Skeletal muscle satellite cell (primary cell): ENCODE results near the gene MEAK7.
A peak's percentile ranks its signal among the peaks of the same experiment; 100 is the strongest.

Experiments used
- H3K27me3 ChIP-seq: 2 replicates; pipeline ENCODE4 v1.7.0; 2013; ENCODE audit warnings: low read length; ENCODE audit not compliant: control insufficient read depth, insufficient read depth
- H3K36me3 ChIP-seq: 2 replicates; pipeline ENCODE4 v1.7.0; 2013; ENCODE audit warnings: mild to moderate bottlenecking, control low read depth, low read length; ENCODE audit not compliant: insufficient read depth
- H3K4me1 ChIP-seq: 2 replicates; pipeline ENCODE4 v1.7.0; 2013; ENCODE audit warnings: low read length; ENCODE audit not compliant: control insufficient read depth, insufficient read depth
- H3K4me2 ChIP-seq: 2 replicates; pipeline ENCODE4 v1.7.0; 2013; ENCODE audit warnings: mild to moderate bottlenecking, low read length
- H3K4me3 ChIP-seq: 2 replicates; pipeline ENCODE4 v1.7.0; 2013; ENCODE audit warnings: low read length
- H3K9ac ChIP-seq: 2 replicates; pipeline ENCODE4 v1.7.0; 2013; ENCODE audit warnings: mild to moderate bottlenecking, low read depth, low read length, moderate library complexity
- H3K9me3 ChIP-seq: replicated peaks from 2 replicates; pipeline ENCODE4 v1.7.0; 2013; ENCODE audit warnings: mild to moderate bottlenecking, control low read depth, low read length

Gene MEAK7

GRCh38 chr16:84507011-84507982 is 2.8 kb upstream of the MEAK7 start:
- Histone ChIP-seq H3K27me3 (no peaks in the 10 kb centered on the region), H3K4me1 (peaks cover 41% of the 10 kb centered on the region), H3K4me2 (no peak overlapping the region), H3K9me3 (no peaks in the 10 kb centered on the region), H3K9ac (no peak overlapping the region), H3K4me3 (no peak overlapping the region), H3K36me3 (peaks cover 2% of the 10 kb centered on the region)

- H3K36me3 ChIP-seq, result peaks cover 11% of the 10 kb centered on the region
- H3K4me2 ChIP-seq, result peak overlapping the region; percentile 88
- H3K4me1 ChIP-seq, result peaks cover 50% of the 10 kb centered on the region
- peak overlapping the region; percentile 92 for H3K9ac ChIP-seq
- H3K9me3 ChIP-seq, result no peaks in the 10 kb centered on the region
- H3K4me3 ChIP-seq, result peak overlapping the region; percentile 97
- H3K27me3 ChIP-seq, result no peaks in the 10 kb centered on the region
These were observed 1.1 kb upstream of the MEAK7 start for GRCh38 chr16:84505249-84506187.

GRCh38 chr16:84503751-84504395 is 586 bp downstream of the MEAK7 start:
- H3K9ac ChIP-seq, result peak overlapping the region; percentile 92
- H3K4me1 ChIP-seq, result peaks cover 53% of the 10 kb centered on the region

GRCh38 chr16:84502581-84502980 is 1.9 kb downstream of the MEAK7 start:
- H3K4me3 ChIP-seq, result no peak overlapping the region
- no peaks in the 10 kb centered on the region for H3K27me3 ChIP-seq
- peak overlapping the region; percentile 92 for H3K9ac ChIP-seq

More at GRCh38 chr16:84503751-84504395, 586 bp downstream of the MEAK7 start:
- Histone ChIP-seq H3K27me3 (no peaks in the 10 kb centered on the region), H3K36me3 (peaks cover 28% of the 10 kb centered on the region), H3K9me3 (no peaks in the 10 kb centered on the region), H3K4me2 (peak overlapping the region; percentile 97), H3K4me3 (peak overlapping the region; percentile 97)

GRCh38 chr16:84502075-84502474 is 2.4 kb downstream of the MEAK7 start:
- no peaks in the 10 kb centered on the region for H3K9me3 ChIP-seq
- H3K27me3 ChIP-seq, result no peaks in the 10 kb centered on the region
- no peak overlapping the region for H3K4me3 ChIP-seq
- peak overlapping the region; percentile 97 for H3K4me2 ChIP-seq
- H3K4me1 ChIP-seq, result peaks cover 53% of the 10 kb centered on the region
- peaks cover 45% of the 10 kb centered on the region for H3K36me3 ChIP-seq
- no peak overlapping the region for H3K9ac ChIP-seq

More at GRCh38 chr16:84502581-84502980, 1.9 kb downstream of the MEAK7 start:
- Histone ChIP-seq H3K4me1 (peaks cover 53% of the 10 kb centered on the region), H3K4me2 (peak overlapping the region; percentile 97), H3K36me3 (peaks cover 40% of the 10 kb centered on the region), H3K9me3 (no peaks in the 10 kb centered on the region)

GRCh38 chr16:84501077-84501735 is 3.3 kb downstream of the MEAK7 start:
- Histone ChIP-seq H3K4me1 (peaks cover 52% of the 10 kb centered on the region), H3K36me3 (peaks cover 53% of the 10 kb centered on the region), H3K4me2 (peak overlapping the region; percentile 57), H3K4me3 (peak overlapping the region; percentile 35), H3K9me3 (no peaks in the 10 kb centered on the region), H3K9ac (no peak overlapping the region), H3K27me3 (no peaks in the 10 kb centered on the region)

GRCh38 chr16:84500531-84500930 is 3.9 kb downstream of the MEAK7 start:
- Histone ChIP-seq H3K9me3 (no peaks in the 10 kb centered on the region), H3K4me3 (no peak overlapping the region), H3K27me3 (no peaks in the 10 kb centered on the region), H3K9ac (peak overlapping the region; percentile 24), H3K4me2 (peak overlapping the region; percentile 57), H3K36me3 (peaks cover 59% of the 10 kb centered on the region), H3K4me1 (peaks cover 45% of the 10 kb centered on the region)

GRCh38 chr16:84499638-84500037 is 4.8 kb downstream of the MEAK7 start:
- no peaks in the 10 kb centered on the region for H3K9me3 ChIP-seq
- peaks cover 37% of the 10 kb centered on the region for H3K4me1 ChIP-seq
- H3K9ac ChIP-seq, result no peak overlapping the region
- H3K27me3 ChIP-seq, result no peaks in the 10 kb centered on the region
- H3K4me2 ChIP-seq, result no peak overlapping the region
- H3K36me3 ChIP-seq, result peaks cover 68% of the 10 kb centered on the region
- no peak overlapping the region for H3K4me3 ChIP-seq

GRCh38 chr16:84498859-84499620 is 5.4 kb downstream of the MEAK7 start:
- H3K9me3 ChIP-seq, result no peaks in the 10 kb centered on the region
- no peak overlapping the region for H3K4me3 ChIP-seq
- H3K27me3 ChIP-seq, result no peaks in the 10 kb centered on the region
- H3K36me3 ChIP-seq, result peaks cover 74% of the 10 kb centered on the region
- H3K9ac ChIP-seq, result no peak overlapping the region
- H3K4me2 ChIP-seq, result no peak overlapping the region
- H3K4me1 ChIP-seq, result peaks cover 37% of the 10 kb centered on the region

- H3K4me2 ChIP-seq, result no peak overlapping the region
- H3K36me3 ChIP-seq, result peaks cover 81% of the 10 kb centered on the region
- H3K9ac ChIP-seq, result no peak overlapping the region
- H3K4me3 ChIP-seq, result no peak overlapping the region
- H3K9me3 ChIP-seq, result no peaks in the 10 kb centered on the region
- no peaks in the 10 kb centered on the region for H3K27me3 ChIP-seq
- peaks cover 29% of the 10 kb centered on the region for H3K4me1 ChIP-seq
These were observed 6.2 kb downstream of the MEAK7 start for GRCh38 chr16:84498223-84498610.
